HG03095 (cell line): ENCODE results near the gene SLC26A8.
A peak's percentile ranks its signal among the peaks of the same experiment; 100 is the strongest.
"Not testable (repeated sequence)": the region's sequence is repeated elsewhere in the genome, so short reads cannot be mapped to it uniquely, and the experiment has no call there.

Experiments used
- ATAC-seq: cut with Tn5 transposase; IDR thresholded peaks from one replicate; pipeline ENCODE4 v1.9.1; 2021; ENCODE audit warnings: moderate library complexity; ENCODE audit not compliant: unreplicated experiment

The SLC26A8 gene

DNA sequence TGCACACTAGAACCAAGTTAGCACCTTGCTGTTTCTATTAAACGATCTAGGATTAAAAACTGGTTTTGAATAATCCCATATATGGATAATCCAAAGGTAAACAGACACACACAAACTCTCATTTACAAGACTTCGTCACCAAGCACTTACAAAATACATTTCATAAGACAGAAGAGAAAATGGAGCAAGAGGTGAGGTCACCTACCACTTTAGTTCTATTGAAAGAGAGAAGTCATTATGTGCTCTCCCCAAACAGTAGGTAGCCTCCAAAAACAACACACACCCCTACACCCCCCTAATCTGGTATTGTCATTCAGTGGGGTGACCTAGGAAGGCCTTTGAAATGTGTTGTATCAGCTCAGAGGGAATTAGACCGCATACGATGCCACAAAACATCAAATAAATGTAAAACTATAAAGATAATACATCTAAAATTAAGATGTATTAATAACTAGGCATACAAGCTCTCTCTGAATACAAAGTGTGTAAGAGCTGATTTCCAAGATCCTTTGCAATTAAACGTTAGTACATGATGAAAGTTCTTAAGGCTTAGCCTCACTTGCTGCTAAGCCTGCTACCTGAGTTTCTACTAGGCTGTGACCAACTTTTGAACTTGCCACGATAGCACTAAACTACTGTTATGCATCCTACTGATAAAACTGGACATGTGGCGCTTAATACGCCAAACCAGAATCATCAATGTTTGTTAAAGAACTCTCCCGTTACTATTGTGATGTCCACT lies 105.2 kb downstream of the SLC26A8 start:
- peak; percentile 27 for ATAC-seq

GRCh38 chr6:35916893-35917292 lies 107.5 kb downstream of the SLC26A8 start:
- not testable (repeated sequence) for ATAC-seq

DNA sequence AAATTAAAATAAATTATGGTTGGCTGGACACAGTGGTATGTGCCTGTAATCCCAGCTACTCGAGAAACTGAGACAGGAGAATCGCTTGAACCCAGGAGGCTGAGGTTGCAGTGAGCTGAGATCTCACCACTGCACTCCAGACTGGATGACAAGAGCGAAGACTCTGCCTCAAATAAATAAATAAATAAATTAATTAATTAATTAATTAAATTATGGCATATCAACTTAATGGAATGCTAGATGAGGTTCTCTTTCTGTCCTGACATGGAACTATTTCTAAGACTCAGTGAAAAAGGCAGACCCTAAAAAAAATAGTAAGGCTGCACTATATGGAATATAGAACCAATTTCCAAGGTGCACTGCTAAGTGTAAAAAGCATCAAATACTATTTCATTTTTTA lies 108.4 kb downstream of the SLC26A8 start:
- no peak for ATAC-seq

DNA sequence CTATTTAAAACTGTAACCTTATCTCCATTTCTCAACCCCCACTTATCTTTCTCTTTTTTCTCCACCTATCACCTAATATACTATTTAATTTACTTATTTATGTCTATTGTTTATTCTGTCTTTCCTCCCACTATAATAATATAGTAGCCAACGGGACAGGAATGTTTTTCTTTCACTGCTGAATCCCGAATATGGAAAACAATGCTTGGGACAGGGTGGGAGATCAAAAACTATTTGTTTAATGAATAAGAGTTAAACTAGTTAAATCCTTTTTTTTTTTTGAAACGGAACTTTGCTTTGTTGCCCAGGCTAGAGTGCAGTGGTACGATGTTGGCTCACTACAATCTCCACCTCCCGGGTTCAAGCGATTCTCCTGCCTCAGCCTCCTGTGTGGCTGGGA lies 109.9 kb downstream of the SLC26A8 start:
- ATAC-seq, result no peak

GRCh38 chr6:35911871-35912653 lies 112.4 kb downstream of the SLC26A8 start:
- ATAC-seq, result no peak

DNA sequence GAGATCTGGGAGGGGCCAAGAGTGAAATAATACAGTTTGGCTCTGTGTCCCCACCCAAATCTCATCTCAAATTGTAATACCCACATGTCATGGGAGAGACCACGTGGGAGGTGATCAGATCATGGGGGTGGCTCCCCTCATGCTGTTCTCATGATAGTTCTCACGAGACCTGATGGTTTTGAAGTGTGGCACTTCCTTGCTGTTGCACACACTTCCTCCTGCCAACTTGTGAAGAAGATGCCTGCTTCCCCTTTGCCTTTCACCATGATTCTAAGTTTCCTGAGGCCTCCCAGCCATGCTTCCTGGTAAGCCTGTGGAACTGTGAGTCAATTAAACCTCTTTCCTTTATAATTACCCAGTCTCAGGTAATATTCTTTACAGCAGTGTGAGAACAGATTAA lies 114.9 kb downstream of the SLC26A8 start:
- not testable (repeated sequence) for ATAC-seq

- ATAC-seq, result not testable (repeated sequence)
Observed at GRCh38 chr6:35908753-35909401, 115.6 kb downstream of the SLC26A8 start.

- no peak for ATAC-seq
Observed at GRCh38 chr6:35907750-35908149, 116.7 kb downstream of the SLC26A8 start.

- ATAC-seq, result no peak
Observed at GRCh38 chr6:35906499-35906846, 118.0 kb downstream of the SLC26A8 start.

DNA sequence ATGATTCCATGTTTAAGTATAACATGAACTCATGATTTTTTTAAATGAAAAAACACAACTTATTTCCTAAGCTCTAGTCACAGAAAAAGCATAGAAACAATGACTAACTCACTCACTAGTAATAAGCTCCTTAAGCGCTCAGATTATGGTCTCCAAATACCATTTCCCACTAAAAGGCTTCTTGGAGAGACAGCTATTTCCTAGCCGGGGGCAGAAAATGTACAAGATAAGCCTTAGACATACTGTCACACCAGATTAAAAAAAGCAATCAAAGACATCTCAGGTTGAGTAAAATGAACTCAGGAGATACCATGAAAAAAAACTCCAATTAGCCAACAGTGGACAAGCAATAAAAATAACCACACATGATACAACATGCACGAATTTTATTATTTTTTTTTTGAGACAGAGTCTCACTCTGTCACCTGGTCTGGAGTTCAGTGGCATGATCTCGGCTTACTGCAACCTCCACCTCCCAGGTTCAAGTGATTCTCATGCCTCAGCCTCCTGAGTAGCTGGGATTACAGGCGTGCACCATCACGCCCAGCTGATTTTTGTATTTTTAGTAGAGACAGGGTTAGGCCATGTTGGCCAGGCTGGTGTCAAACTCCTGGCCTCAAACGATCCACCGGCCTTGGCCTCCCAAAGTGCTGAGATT lies 118.5 kb downstream of the SLC26A8 start:
- no peak for ATAC-seq

GRCh38 chr6:35905141-35905785 lies 119.2 kb downstream of the SLC26A8 start:
- no peak for ATAC-seq

DNA sequence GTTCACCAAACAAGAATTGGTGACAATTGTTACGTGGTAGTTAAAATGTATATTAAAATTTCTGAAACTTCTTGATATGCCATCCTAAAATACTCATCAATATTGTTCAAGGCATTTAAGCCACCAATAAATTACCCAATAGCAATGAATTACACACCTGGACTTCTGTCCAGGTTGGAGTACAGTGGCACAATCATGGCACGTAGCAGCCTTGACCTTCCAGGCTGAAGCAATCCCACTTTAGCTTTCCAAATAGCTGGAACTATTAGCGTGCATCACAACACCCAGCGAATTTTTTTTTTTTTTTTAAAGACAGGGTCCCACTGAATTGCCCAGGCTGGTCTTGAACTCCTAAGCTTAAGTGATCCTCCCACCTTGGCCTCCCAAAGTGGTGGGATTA lies 120.8 kb downstream of the SLC26A8 start:
- ATAC-seq, result no peak

DNA sequence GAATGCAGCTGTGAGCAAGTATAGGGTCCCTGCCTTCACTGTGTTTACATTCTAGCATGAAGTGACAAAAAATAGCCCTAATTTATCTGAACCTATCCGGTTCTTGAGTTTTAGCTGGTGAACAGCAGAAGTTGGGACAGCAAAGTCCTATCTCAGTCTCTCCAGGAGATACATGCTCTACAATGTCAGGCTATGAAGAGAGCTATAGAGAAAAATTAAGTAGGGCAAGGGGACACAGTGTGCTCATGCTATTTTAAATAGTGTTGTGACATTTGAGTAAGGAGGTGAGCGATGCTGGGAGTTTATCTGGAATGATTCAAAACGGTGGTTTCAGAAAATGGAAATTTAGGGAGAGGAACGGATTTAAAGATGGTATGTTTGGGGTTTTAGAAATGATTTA lies 124.0 kb downstream of the SLC26A8 start:
- no peak for ATAC-seq

DNA sequence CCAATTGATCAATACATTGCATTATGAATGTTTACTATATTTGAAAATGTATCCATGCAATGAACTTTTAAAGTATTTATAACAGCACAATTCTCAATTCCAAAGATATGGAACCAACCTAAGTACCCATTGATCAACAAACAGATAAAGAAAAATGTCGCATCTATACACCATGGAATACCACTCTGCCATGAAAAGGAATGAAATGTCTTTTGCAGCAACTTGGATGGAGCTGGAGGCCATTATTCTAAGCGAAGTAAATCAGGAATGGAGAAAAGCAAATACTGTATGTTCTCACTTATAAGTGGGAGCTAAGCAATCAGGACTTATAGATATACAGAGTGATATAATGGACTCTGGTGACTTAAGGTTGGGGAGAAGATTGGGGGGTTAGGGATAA lies 126.4 kb downstream of the SLC26A8 start:
- no peak for ATAC-seq

GRCh38 chr6:35897486-35897885 lies 127.0 kb downstream of the SLC26A8 start:
- ATAC-seq, result no peak

DNA sequence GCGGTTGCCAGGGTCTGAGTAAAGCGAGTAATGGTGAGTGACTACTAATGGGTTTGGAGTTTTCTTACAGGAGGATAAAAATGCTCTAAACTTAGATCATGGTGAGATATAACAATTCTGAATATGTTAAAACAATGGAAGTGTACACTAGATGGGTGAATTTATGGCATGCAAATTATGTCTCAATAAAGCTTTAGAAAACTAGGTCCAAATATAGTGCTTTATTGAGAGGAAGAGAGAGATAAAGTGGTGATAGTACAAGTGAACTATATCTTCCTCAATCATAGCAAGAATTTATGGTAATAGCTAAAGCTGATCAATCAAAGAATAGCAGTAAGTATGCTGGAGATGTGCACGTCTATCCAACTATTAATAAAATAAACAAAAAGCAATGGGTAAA lies 127.4 kb downstream of the SLC26A8 start:
- ATAC-seq, result no peak

DNA sequence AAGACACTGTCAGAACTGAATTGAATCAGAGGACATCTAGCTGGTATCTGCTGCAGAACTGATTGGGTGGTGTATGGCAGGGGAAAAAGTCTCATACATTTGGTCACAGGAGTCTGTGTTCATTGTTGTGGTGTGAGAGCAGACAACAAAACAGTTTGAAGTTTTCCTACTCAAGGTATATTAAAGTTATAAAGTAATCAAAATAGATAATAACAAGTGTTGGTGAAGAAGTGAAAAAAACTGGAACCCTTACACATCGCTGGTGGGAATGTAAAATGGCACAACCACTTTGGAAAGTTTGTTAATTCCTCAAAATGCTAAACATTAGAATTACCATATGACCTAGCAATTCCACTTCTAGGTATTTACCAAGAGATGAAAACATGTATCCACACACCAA lies 128.2 kb downstream of the SLC26A8 start:
- ATAC-seq, result no peak

DNA sequence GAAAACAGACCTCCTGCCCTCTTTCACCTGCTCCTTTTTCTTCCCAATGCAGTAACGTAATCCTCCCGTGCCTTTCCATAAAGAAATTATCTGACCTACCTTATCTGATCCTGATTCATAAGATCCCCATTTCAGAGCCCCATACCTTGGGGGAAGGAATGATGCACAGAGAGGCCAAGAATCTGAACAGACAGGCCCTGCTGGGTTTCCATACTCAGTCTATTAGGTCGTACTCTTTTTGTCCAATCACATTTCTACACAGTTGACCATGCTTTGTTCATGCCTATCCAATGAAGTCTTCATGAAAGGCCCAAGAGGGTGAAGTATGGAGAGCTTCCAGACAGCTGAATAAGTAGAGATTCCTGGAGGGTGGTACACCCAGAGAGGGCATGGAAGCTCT lies 128.9 kb downstream of the SLC26A8 start:
- no peak for ATAC-seq

DNA sequence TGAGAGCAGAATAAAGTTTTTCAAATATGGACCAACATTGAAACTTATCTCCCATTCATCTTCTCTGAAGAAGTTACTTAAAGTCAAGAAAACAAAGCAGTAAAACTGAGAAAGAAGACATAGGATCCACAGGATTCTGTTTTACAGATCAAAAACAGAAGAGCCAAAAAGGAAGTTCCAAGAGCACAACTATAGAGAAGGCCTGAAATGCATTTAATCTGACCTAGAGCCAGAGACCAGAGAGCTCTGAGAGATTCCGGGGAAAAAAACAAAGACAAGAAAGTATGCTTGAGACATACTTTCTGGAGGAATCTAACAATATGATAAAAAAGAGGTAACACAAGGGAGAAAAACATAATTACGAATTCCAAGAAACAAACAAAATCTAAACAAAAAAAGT lies 129.7 kb downstream of the SLC26A8 start:
- ATAC-seq, result no peak
